ENCODE measurements around the gene CIITA.

DNA sequence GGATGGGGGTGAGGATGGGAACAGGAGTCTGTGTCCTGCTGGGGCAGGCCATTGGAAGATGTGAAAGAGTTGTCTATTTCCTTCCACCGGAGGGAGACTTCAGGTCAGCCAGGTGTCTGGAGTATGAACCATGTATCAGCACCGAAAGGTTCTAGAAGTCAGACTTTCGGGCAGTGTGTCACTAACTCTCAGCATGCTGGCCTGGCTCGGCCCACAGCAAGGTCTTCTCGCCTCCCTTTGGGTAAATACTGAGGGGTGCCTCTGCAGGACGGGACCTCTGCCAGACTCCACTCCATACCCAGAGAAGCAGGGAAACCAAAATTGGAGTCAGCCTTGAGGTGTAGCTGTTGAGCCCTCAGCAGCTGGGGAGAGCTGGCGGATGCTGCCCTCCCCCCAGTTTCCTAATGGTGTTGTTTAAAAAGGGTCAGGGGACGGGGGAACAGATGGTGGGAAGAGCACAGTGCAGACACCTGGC is 507 bp downstream of the CIITA start:
- TF ChIP-seq, protein P1, sequence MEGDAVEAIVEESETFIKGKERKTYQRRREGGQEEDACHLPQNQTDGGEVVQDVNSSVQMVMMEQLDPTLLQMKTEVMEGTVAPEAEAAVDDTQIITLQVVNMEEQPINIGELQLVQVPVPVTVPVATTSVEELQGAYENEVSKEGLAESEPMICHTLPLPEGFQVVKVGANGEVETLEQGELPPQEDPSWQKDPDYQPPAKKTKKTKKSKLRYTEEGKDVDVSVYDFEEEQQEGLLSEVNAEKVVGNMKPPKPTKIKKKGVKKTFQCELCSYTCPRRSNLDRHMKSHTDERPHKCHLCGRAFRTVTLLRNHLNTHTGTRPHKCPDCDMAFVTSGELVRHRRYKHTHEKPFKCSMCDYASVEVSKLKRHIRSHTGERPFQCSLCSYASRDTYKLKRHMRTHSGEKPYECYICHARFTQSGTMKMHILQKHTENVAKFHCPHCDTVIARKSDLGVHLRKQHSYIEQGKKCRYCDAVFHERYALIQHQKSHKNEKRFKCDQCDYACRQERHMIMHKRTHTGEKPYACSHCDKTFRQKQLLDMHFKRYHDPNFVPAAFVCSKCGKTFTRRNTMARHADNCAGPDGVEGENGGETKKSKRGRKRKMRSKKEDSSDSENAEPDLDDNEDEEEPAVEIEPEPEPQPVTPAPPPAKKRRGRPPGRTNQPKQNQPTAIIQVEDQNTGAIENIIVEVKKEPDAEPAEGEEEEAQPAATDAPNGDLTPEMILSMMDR (optimal IDR thresholded peaks at IDR 0.05 in 1 of 3, IDR thresholded peaks at IDR 0.05 in 1 of 3, conservative IDR thresholded peaks at IDR 0.05 in 1 of 3; ENCODE audit: extremely low read depth in 1 of 3, insufficient read depth in 2 of 3, low read length in 3 of 3), result peak in 1 of 3 experiments; percentile 19
- no peak for TF ChIP-seq EZH2 (IDR thresholded peaks at IDR 0.05; ENCODE audit: low read length)

All from keratinocyte (primary cell).